ENCODE results near the gene SMPD1.

DNA sequence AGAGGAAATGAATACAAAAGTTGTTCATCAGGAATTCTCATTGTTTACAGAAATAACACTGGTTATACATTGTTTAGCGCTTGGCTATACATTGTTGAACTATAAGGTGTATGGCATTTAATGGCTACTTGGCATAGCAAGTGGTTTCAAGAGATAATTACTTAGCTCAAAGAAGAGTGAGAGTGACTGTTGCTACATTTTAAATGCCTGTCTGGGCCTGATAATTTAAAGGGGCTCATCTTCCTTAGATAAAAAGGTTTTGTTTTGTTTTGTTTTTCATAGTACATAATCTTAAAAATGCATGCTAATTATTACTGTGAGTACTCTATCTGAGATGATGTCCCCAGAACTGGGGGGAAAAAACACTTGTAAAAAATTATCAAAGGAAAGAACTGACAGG lies 1.5 kb upstream of the SMPD1 start:
- TF ChIP-seq POLR2AphosphoS5 (IDR thresholded peaks at IDR 0.05; ENCODE audit: insufficient read depth in 1 of 2, low read depth in 1 of 2) (no peak), POLR2A (IDR thresholded peaks at IDR 0.05) (no peak)
